Panc1 (cell line): ENCODE data around the gene KIF1C. TPM values are rescaled to one million over a fixed set of nuclear protein-coding genes. Genes with fewer than 3 reads are reported as not detected.

Source experiments
- ATAC-seq: fragments of 200-7000 bp; cut with Tn5 transposase; 2 replicates; pipeline ENCODE4 v1.9.1; 2020; ENCODE audit warnings: mild to moderate bottlenecking, moderate library complexity
- BruUV-seq: library from RNA; stranded (reverse); fragments of 400-500 nt; replicated peaks from 2 replicates; lab custom pipeline; 2021; lab: Mats Ljungman, UMichigan
- CTCF ChIA-PET: fragments of 300-600 bp; sonication (Branson Sonifier 250); formaldehyde crosslinking; loops from one replicate; lab custom pipeline; 2022; ENCODE audit warnings: antibody characterized with exemption; lab: Charles Lee
- POLR2A ChIA-PET: fragments of 300-600 bp; sonication (Branson Sonifier 250); formaldehyde crosslinking; loops from one replicate; lab custom pipeline; 2022; ENCODE audit warnings: antibody characterized with exemption; lab: Charles Lee
- DNase-seq: peaks from one replicate; pipeline ENCODE4 v3.0.0-alpha.2; 2010; ENCODE audit warnings: low read depth, low spot score
- H3K27ac ChIP-seq: 2 replicates; pipeline ENCODE4 v1.5.1; 2011; ENCODE audit warnings: mild to moderate bottlenecking, low read length, inconsistent platforms
- H3K27me3 ChIP-seq: fragments of 200-500 bp; sonication (Bioruptor generic); 2 replicates; pipeline ENCODE4 v1.6.0; 2014; ENCODE audit warnings: low read length, inconsistent platforms; ENCODE audit not compliant: control insufficient read depth, insufficient read depth
- H3K36me3 ChIP-seq: fragments of 200-500 bp; sonication (Bioruptor generic); 2 replicates; pipeline ENCODE4 v1.5.1; 2014; ENCODE audit warnings: inconsistent platforms, mild to moderate bottlenecking, low read length, moderate library complexity; ENCODE audit not compliant: control insufficient read depth, insufficient read depth
- H3K4me1 ChIP-seq: 2 replicates; pipeline ENCODE4 v1.5.1; 2011; ENCODE audit warnings: inconsistent platforms, mild to moderate bottlenecking, low read length, moderate library complexity; ENCODE audit not compliant: control insufficient read depth, insufficient read depth
- H3K4me3 ChIP-seq, 2 experiments: 2 replicates each; pipeline ENCODE4 v1.5.1; 2011 to 2012; ENCODE audit warnings: low read depth in 2 of 2, low read length in 2 of 2, mild to moderate bottlenecking in 2 of 2, inconsistent platforms in 1 of 2, moderate library complexity in 1 of 2
- H3K9me3 ChIP-seq: fragments of 200-500 bp; sonication (Bioruptor generic); 2 replicates; pipeline ENCODE4 v1.5.1; 2014; ENCODE audit warnings: low read depth, mild to moderate bottlenecking, inconsistent platforms, low read length, moderate library complexity; ENCODE audit not compliant: control insufficient read depth, insufficient read depth
- POLR2AphosphoS5 ChIP-seq: IDR thresholded peaks from 2 replicates; pipeline ENCODE4 v1.6.1; 2012; ENCODE audit warnings: mild to moderate bottlenecking, low read depth, low read length, moderate library complexity
- SIN3A ChIP-seq: IDR thresholded peaks from 2 replicates; pipeline ENCODE4 v1.6.1; 2012; ENCODE audit warnings: low read depth, mild to moderate bottlenecking, low read length, moderate library complexity, borderline replicate concordance; ENCODE audit not compliant: insufficient read depth
- TCF7L2 ChIP-seq: IDR thresholded peaks from 2 replicates; pipeline ENCODE4 v1.6.1; 2011; ENCODE audit warnings: mild to moderate bottlenecking, low read depth, low read length, inconsistent platforms
- in situ Hi-C: cut with HindIII; loops from 2 replicates; pipeline ENCODE4 v1.10.0; 2016; ENCODE audit warnings: low sequenced_read_pairs, low pct_unique_long_range_greater_than_20kb
- intact Hi-C: fragments of 100-400 bp; cut with micrococcal nuclease; formaldehyde crosslinking; loops from one replicate; pipeline ENCODE4 v1.10.0; 2022; ENCODE audit not compliant: unreplicated experiment
- total RNA-seq: library from RNA; stranded (reverse); gene quantifications from one replicate; pipeline ENCODE4 v1.2.1, GENCODE V29; 2021; ENCODE audit not compliant: unreplicated experiment
- TF ChIP-seq, protein P1 (sequence below): fragments of 450-650 bp; IDR thresholded peaks from 2 replicates; pipeline ENCODE4 v1.5.1; 2017; ENCODE audit warnings: mild to moderate bottlenecking
- TF ChIP-seq, protein P2 (sequence below), 2 experiments: IDR thresholded peaks; 2 replicates each; pipeline ENCODE4 v1.6.1; 2011 to 2012; ENCODE audit warnings: low read depth in 2 of 2, control low read depth in 1 of 2, low read length in 1 of 2, mild to moderate bottlenecking in 1 of 2, moderate library complexity in 1 of 2; ENCODE audit not compliant: insufficient read depth in 1 of 2

KIF1C gene
- total RNA-seq, 1 experiment from 2014 or later: 117 TPM

DNA sequence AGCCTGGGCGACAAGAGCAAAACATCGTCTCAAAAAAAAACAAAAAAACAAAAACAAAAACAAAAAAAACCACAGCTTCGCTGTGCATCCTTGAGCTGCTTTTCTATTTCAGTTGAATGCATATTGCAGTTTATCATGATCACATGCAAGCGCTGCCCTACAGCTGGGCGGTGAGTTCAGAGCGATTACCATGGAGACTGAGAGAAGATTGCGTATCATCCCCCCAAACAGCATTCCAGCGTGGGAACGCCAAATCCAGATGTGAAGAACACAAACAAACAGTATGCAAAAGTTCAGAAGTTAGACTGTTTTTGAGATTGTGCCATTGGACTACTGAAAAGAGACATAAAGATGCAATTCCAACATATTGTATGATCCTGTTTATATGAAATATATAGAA lies 52.5 kb downstream of the KIF1C start:
- TF ChIP-seq TCF7L2 (no peak), POLR2AphosphoS5 (no peak), SIN3A (no peak)
- TF ChIP-seq, protein P1, sequence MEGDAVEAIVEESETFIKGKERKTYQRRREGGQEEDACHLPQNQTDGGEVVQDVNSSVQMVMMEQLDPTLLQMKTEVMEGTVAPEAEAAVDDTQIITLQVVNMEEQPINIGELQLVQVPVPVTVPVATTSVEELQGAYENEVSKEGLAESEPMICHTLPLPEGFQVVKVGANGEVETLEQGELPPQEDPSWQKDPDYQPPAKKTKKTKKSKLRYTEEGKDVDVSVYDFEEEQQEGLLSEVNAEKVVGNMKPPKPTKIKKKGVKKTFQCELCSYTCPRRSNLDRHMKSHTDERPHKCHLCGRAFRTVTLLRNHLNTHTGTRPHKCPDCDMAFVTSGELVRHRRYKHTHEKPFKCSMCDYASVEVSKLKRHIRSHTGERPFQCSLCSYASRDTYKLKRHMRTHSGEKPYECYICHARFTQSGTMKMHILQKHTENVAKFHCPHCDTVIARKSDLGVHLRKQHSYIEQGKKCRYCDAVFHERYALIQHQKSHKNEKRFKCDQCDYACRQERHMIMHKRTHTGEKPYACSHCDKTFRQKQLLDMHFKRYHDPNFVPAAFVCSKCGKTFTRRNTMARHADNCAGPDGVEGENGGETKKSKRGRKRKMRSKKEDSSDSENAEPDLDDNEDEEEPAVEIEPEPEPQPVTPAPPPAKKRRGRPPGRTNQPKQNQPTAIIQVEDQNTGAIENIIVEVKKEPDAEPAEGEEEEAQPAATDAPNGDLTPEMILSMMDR: no peak
- TF ChIP-seq, protein P2, sequence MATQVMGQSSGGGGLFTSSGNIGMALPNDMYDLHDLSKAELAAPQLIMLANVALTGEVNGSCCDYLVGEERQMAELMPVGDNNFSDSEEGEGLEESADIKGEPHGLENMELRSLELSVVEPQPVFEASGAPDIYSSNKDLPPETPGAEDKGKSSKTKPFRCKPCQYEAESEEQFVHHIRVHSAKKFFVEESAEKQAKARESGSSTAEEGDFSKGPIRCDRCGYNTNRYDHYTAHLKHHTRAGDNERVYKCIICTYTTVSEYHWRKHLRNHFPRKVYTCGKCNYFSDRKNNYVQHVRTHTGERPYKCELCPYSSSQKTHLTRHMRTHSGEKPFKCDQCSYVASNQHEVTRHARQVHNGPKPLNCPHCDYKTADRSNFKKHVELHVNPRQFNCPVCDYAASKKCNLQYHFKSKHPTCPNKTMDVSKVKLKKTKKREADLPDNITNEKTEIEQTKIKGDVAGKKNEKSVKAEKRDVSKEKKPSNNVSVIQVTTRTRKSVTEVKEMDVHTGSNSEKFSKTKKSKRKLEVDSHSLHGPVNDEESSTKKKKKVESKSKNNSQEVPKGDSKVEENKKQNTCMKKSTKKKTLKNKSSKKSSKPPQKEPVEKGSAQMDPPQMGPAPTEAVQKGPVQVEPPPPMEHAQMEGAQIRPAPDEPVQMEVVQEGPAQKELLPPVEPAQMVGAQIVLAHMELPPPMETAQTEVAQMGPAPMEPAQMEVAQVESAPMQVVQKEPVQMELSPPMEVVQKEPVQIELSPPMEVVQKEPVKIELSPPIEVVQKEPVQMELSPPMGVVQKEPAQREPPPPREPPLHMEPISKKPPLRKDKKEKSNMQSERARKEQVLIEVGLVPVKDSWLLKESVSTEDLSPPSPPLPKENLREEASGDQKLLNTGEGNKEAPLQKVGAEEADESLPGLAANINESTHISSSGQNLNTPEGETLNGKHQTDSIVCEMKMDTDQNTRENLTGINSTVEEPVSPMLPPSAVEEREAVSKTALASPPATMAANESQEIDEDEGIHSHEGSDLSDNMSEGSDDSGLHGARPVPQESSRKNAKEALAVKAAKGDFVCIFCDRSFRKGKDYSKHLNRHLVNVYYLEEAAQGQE (IDR thresholded peaks at IDR 0.05; ENCODE audit: insufficient read depth in 1 of 2, low read depth in 2 of 2, low read length in 1 of 2): no peak
- no peak for ATAC-seq
- no peaks in the 10 kb centered on the region for H3K9me3 ChIP-seq
- no peak overlapping the region for H3K27ac ChIP-seq
- ChIA-PET POLR2A (no interaction called here), CTCF (interaction anchor here (0.7 kb wide), 1 partner anchor 39 kb away, joined by 3 read pairs; no protein-coding TSS in a partner anchor)
- BruUV-seq: no TSS peak
- H3K4me1 ChIP-seq: no peaks in the 10 kb centered on the region
- intact Hi-C loops (no loop called here), in situ Hi-C loops (no loop called here)
- H3K36me3 ChIP-seq: no peaks in the 10 kb centered on the region
- DNase-seq: no peak
- H3K4me3 ChIP-seq: no peak overlapping the region
- no peaks in the 10 kb centered on the region for H3K27me3 ChIP-seq

DNA sequence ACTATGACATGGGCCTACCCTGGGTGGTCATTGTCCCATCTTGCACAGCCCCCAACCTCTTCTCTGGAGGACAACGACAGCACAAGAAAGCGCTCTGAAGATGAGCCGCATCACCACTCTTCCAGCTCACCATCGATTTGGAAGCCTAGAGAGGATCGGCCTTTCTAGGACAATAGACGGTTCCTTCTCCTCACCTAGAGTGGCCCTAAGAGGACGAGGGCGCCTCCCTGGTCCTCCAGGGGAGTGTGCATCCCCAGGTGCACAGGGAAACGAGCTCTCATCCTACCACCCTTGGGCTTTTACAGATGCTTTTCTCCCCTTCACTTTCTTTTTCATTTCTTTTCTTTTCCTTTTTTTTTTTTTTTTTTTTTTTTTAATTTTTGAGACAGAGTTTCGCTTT lies 57.8 kb downstream of the KIF1C start:
- intact Hi-C loops (no loop called here), in situ Hi-C loops (no loop called here)
- CTCF ChIA-PET: interaction anchor here (0.7 kb wide), 1 partner anchor 155 kb away, joined by 7 read pairs; no protein-coding TSS in a partner anchor
- no peaks in the 10 kb centered on the region for H3K4me1 ChIP-seq
- ATAC-seq: no peak
- H3K27me3 ChIP-seq: no peaks in the 10 kb centered on the region
- H3K27ac ChIP-seq: no peak overlapping the region
- H3K36me3 ChIP-seq: no peaks in the 10 kb centered on the region
- TF ChIP-seq POLR2AphosphoS5: no peak
- TF ChIP-seq TCF7L2: no peak
- TF ChIP-seq, protein P2 (IDR thresholded peaks at IDR 0.05; ENCODE audit: insufficient read depth in 1 of 2, low read depth in 2 of 2, low read length in 1 of 2): no peak
- no peak for TF ChIP-seq SIN3A
- TF ChIP-seq, protein P1: no peak
- no peak for DNase-seq
- H3K4me3 ChIP-seq: no peak overlapping the region
- POLR2A ChIA-PET: interaction anchor here (0.7 kb wide), 1 partner anchor 26 kb away, joined by 8 read pairs; no protein-coding TSS in a partner anchor
- no TSS peak for BruUV-seq
- H3K9me3 ChIP-seq: no peaks in the 10 kb centered on the region
